Chondrocyte (in vitro differentiated cells): Measurements from ENCODE around the gene PRSS33. TPM values are rescaled to one million over a fixed set of nuclear protein-coding genes. Genes with fewer than 3 reads are reported as not detected.
A peak's percentile ranks its signal among the peaks of the same experiment; 100 is the strongest.

Experiments
- DNase-seq: peaks from one replicate; pipeline ENCODE4 v3.0.0; 2021; ENCODE audit warnings: mixed read lengths, low spot score
- H3K27ac Mint-ChIP-seq: one replicate; pipeline ENCODE4 v1.8.0; 2021; ENCODE audit warnings: mild to moderate bottlenecking, moderate library complexity, mixed read lengths; ENCODE audit not compliant: unreplicated experiment
- H3K27me3 Mint-ChIP-seq: 2 replicates; pipeline ENCODE4 v1.8.0; 2021; ENCODE audit warnings: low read depth, mixed read lengths
- H3K36me3 Mint-ChIP-seq: 2 replicates; pipeline ENCODE4 v1.8.0; 2021; ENCODE audit warnings: low read depth, mixed read lengths
- H3K4me1 Mint-ChIP-seq: 2 replicates; pipeline ENCODE4 v1.8.0; 2021; ENCODE audit warnings: low read depth, mild to moderate bottlenecking, mixed read lengths
- H3K4me3 Mint-ChIP-seq: one replicate; pipeline ENCODE4 v1.8.0; 2021; ENCODE audit warnings: mild to moderate bottlenecking, moderate library complexity, mixed read lengths; ENCODE audit not compliant: unreplicated experiment
- H3K9me3 Mint-ChIP-seq: 2 replicates; pipeline ENCODE4 v1.8.0; 2021; ENCODE audit warnings: low read depth, mixed read lengths
- total RNA-seq: library from RNA; stranded (reverse); gene quantifications from 3 replicates; pipeline ENCODE4 v1.2.1, GENCODE V29; 2021
- TF ChIP-seq, protein P1 (sequence below): fragments of 200-600 bp; sonication (generic); IDR thresholded peaks from 2 replicates; pipeline ENCODE4 v1.5.0; 2021; ENCODE audit warnings: antibody characterized with exemption, mild to moderate bottlenecking, moderate library complexity

The PRSS33 gene
- total RNA-seq, 1 donor from 2014 or later, result not detected

DNA sequence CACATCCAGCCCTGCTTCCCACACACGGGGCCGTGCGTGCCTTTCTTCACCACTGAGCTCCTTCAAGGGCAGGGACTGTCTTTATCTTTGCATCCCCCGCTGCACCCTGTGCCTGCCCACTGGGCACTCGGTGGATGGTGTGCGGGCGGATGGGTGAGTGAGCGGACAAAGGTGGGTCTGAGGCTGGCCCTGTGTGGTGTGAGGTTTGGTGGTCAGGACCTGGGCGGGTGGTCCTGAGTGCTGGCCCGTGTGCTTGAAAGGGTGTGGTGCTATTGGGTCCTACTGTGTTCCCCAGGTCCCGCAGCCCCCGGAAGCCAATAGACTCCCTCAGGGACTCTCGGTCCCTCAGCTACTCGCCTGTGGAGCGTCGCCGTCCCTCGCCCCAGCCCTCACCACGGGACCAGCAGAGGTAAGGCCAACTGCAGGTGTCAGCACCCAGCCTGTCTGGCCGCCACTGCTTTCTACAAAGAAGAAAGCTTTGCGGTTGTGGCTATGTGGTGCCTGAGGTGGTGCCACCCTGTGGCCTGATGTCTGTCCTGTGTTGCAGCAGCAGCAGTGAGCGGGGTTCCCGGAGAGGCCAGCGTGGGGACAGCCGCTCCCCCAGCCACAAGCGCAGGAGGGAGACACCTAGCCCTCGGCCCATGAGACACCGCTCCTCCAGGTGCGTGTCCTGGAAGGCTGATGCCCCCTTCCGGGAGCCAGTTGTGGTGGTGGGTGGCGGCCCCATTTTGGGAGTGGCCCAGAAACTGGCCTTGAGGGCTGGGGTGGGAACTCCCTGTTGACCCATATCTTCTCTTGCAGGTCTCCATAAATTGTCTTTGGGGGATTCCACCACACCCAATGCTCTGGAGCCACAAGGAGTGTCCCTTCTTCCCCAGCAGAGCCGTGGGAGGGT lies 17.1 kb downstream of the PRSS33 start:
- Mint-ChIP-seq H3K27me3 (no peaks in the 10 kb centered on the region), H3K27ac (peak overlapping the region; percentile 69), H3K9me3 (no peaks in the 10 kb centered on the region), H3K4me3 (no peak overlapping the region), H3K36me3 (peaks cover 40% of the 10 kb centered on the region), H3K4me1 (peaks cover 23% of the 10 kb centered on the region)
- DNase-seq, result no peak
- TF ChIP-seq, protein P1, sequence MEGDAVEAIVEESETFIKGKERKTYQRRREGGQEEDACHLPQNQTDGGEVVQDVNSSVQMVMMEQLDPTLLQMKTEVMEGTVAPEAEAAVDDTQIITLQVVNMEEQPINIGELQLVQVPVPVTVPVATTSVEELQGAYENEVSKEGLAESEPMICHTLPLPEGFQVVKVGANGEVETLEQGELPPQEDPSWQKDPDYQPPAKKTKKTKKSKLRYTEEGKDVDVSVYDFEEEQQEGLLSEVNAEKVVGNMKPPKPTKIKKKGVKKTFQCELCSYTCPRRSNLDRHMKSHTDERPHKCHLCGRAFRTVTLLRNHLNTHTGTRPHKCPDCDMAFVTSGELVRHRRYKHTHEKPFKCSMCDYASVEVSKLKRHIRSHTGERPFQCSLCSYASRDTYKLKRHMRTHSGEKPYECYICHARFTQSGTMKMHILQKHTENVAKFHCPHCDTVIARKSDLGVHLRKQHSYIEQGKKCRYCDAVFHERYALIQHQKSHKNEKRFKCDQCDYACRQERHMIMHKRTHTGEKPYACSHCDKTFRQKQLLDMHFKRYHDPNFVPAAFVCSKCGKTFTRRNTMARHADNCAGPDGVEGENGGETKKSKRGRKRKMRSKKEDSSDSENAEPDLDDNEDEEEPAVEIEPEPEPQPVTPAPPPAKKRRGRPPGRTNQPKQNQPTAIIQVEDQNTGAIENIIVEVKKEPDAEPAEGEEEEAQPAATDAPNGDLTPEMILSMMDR, result peak; percentile 40

DNA sequence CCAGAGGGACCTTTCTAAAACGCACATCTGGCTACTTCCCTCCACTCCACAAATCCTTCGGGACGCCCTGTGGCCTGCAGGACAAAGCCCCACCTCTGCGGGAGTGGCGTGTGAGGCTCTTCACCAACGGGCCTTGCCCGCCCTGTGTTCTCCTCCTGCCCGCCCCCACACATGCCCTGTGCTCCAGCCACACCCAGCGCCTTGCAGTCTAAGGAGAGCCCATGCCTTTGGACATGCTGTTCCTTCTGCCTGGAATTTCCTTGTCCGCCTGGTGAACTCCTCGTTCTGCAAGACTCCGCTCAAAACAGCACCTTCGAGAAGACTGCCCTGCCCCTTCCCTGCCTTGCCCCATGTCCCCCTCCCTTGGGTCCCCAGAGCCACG lies 17.7 kb downstream of the PRSS33 start:
- TF ChIP-seq, protein P1, result no peak
- H3K27me3 Mint-ChIP-seq, result no peaks in the 10 kb centered on the region
- H3K9me3 Mint-ChIP-seq, result no peaks in the 10 kb centered on the region
- peak; percentile 86 for DNase-seq
- peak overlapping the region; percentile 69 for H3K27ac Mint-ChIP-seq
- peaks cover 46% of the 10 kb centered on the region for H3K36me3 Mint-ChIP-seq
- peaks cover 18% of the 10 kb centered on the region for H3K4me1 Mint-ChIP-seq
- no peak overlapping the region for H3K4me3 Mint-ChIP-seq

DNA sequence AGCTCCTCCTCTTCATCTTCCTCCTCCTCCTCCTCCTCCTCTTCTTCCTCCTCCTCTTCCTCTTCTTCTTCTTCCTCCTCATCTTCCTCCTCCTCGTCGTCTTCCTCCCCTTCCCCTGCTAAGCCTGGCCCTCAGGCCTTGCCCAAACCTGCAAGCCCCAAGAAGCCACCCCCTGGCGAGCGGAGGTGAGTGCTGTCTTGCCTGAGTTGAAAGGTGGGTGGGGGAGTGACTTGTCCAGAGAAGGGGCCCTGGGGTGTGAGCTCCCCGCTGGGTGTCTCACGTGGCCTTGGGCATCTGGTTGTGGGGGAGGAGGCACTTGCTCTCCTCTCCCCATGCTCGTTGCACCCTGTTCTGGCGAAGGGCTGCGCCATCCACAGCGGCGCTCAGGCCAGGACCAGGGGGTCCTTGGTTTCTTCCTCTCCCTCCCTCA lies 18.2 kb downstream of the PRSS33 start:
- H3K27me3 Mint-ChIP-seq, result no peaks in the 10 kb centered on the region
- peaks cover 16% of the 10 kb centered on the region for H3K4me1 Mint-ChIP-seq
- H3K36me3 Mint-ChIP-seq, result peaks cover 50% of the 10 kb centered on the region
- TF ChIP-seq, protein P1, result no peak
- DNase-seq, result peak; percentile 59
- peak overlapping the region; percentile 69 for H3K27ac Mint-ChIP-seq
- H3K9me3 Mint-ChIP-seq, result no peaks in the 10 kb centered on the region
- no peak overlapping the region for H3K4me3 Mint-ChIP-seq

DNA sequence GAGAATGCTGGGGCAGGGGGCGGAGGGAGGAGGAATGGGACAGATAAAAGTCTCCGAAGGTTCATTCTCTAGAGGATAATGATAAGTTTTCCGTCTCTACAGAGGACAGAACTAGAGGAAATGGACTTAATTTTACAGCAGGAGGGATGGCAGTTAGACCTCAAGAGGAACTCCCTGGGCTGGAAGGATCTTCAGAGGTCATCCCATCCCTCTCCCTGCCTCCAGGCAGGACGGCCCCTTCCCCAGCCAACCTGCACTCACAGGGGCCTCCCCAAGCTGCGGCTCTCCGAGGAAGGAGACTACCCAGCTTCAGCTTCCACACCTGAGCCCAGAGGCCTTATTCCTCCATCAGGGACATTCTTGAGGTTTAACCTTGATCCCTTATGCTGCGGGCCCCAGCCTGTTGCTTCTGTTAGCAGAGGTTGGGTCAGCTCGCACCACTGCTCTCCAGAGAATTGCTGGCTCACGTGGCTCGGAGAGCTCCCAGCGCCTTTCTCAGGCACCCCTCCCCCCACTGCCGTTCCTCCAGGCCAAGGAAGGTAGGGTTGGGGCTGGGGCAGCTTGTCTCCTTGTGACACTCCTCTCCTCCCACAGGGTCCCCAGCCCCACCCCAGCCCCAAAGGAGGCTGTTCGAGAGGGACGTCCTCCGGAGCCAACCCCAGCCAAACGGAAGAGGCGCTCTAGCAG lies 18.8 kb downstream of the PRSS33 start:
- TF ChIP-seq, protein P1, result no peak
- Mint-ChIP-seq H3K9me3 (no peaks in the 10 kb centered on the region), H3K4me3 (no peak overlapping the region), H3K27me3 (no peaks in the 10 kb centered on the region), H3K27ac (peak overlapping the region; percentile 54), H3K36me3 (peaks cover 56% of the 10 kb centered on the region), H3K4me1 (peaks cover 16% of the 10 kb centered on the region)
- DNase-seq, result no peak

DNA sequence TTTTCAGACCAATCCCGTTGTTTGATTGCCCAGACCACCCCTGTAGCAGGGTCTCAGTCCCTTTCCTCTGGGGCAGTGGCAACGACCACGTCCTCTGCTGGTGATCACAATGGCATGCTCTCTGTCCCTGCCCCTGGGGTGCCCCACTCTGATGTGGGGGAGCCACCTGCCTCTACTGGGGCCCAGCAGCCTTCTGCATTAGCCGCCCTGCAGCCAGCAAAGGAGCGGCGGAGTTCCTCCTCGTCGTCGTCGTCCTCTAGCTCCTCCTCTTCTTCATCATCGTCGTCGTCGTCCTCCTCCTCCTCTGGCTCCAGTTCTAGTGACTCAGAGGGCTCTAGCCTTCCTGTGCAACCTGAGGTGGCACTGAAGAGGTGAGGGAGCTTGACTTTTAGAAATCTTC lies 19.5 kb downstream of the PRSS33 start:
- TF ChIP-seq, protein P1, result no peak
- Mint-ChIP-seq H3K9me3 (no peaks in the 10 kb centered on the region), H3K4me3 (no peak overlapping the region), H3K27ac (no peak overlapping the region), H3K4me1 (peaks cover 16% of the 10 kb centered on the region), H3K36me3 (peaks cover 59% of the 10 kb centered on the region), H3K27me3 (no peaks in the 10 kb centered on the region)
- DNase-seq, result no peak
